HG03066 (cell line): ENCODE results near the gene MYH15.

Experiments used
- ATAC-seq: cut with Tn5 transposase; IDR thresholded peaks from one replicate; pipeline ENCODE4 v1.9.1; 2021; ENCODE audit warnings: low read depth; ENCODE audit not compliant: unreplicated experiment

MYH15 gene

GRCh38 chr3:108511055-108511454 lies 659 bp upstream of the MYH15 start:
- ATAC-seq = no peak

- no peak for ATAC-seq
Observed at GRCh38 chr3:108509871-108510270, 525 bp downstream of the MYH15 start.

GRCh38 chr3:108509263-108509662 lies 1.1 kb downstream of the MYH15 start:
- no peak for ATAC-seq

GRCh38 chr3:108507902-108508301 lies 2.5 kb downstream of the MYH15 start:
- ATAC-seq = no peak

GRCh38 chr3:108505811-108506210 lies 4.6 kb downstream of the MYH15 start:
- no peak for ATAC-seq

- ATAC-seq = no peak
Observed at GRCh38 chr3:108503722-108504121, 6.7 kb downstream of the MYH15 start.

GRCh38 chr3:108501535-108501934 lies 8.9 kb downstream of the MYH15 start:
- no peak for ATAC-seq

- ATAC-seq = no peak
Observed at GRCh38 chr3:108500728-108501127, 9.7 kb downstream of the MYH15 start.

GRCh38 chr3:108497271-108497670 lies 13.1 kb downstream of the MYH15 start:
- ATAC-seq = no peak

- ATAC-seq = no peak
Observed at GRCh38 chr3:108495717-108496116, 14.7 kb downstream of the MYH15 start.

GRCh38 chr3:108494906-108495531 lies 15.4 kb downstream of the MYH15 start:
- ATAC-seq = no peak

GRCh38 chr3:108493862-108494261 lies 16.5 kb downstream of the MYH15 start:
- ATAC-seq = no peak

- ATAC-seq = no peak
Observed at GRCh38 chr3:108491456-108491855, 18.9 kb downstream of the MYH15 start.

GRCh38 chr3:108489776-108490175 lies 20.6 kb downstream of the MYH15 start:
- ATAC-seq = no peak

GRCh38 chr3:108488631-108489030 lies 21.8 kb downstream of the MYH15 start:
- no peak for ATAC-seq

GRCh38 chr3:108487439-108487838 lies 23.0 kb downstream of the MYH15 start:
- no peak for ATAC-seq

GRCh38 chr3:108486941-108487340 lies 23.5 kb downstream of the MYH15 start:
- ATAC-seq = no peak

- ATAC-seq = no peak
Observed at GRCh38 chr3:108486338-108486737, 24.1 kb downstream of the MYH15 start.

GRCh38 chr3:108485146-108485545 lies 25.2 kb downstream of the MYH15 start:
- no peak for ATAC-seq

GRCh38 chr3:108479224-108479623 lies 31.2 kb downstream of the MYH15 start:
- no peak for ATAC-seq

GRCh38 chr3:108477511-108478147 lies 32.8 kb downstream of the MYH15 start:
- no peak for ATAC-seq

- ATAC-seq = no peak
Observed at GRCh38 chr3:108475220-108475782, 35.1 kb downstream of the MYH15 start.
